H1 (cell line): ENCODE data around the gene MMS19. TPM values are rescaled to one million over a fixed set of nuclear protein-coding genes. Genes with fewer than 3 reads are reported as not detected.

ENCODE experiments used
- CTCF ChIA-PET: fragments of 300-600 bp; sonication (Branson Sonifier 250); formaldehyde crosslinking; loops from one replicate; lab custom pipeline; 2021; ENCODE audit not compliant: partially characterized antibody; lab: Charles Lee
- POLR2A ChIA-PET: fragments of 300-600 bp; sonication (Branson Sonifier 250); formaldehyde crosslinking; loops from one replicate; lab custom pipeline; 2021; ENCODE audit warnings: inconsistent platforms; ENCODE audit not compliant: partially characterized antibody; lab: Charles Lee
- DNase-seq, 2 experiments: peaks; one replicate each; pipeline versions ENCODE4 v3.0.0 to v3.0.0-alpha.2; 2010 to 2022; ENCODE audit warnings: low spot score in 2 of 2, low read depth in 1 of 2, mixed read lengths in 1 of 2
- FAIRE-seq: peaks from 2 replicates; lab custom pipeline; 2011; peaks lifted over from hg19 to GRCh38; lab: Jason Lieb, UNC
- H2AFZ ChIP-seq: 2 replicates; pipeline ENCODE4 v1.8.1; 2012; ENCODE audit warnings: low read length, inconsistent platforms
- H2AK5ac ChIP-seq: 2 replicates; pipeline ENCODE4 v1.6.1; 2013; ENCODE audit warnings: low read depth, low read length
- H2BK120ac ChIP-seq: replicated peaks from 2 replicates; pipeline ENCODE3; 2013; ENCODE audit warnings: low read depth, low read length, inconsistent platforms
- H2BK12ac ChIP-seq: 2 replicates; pipeline ENCODE4 v1.6.1; 2013; ENCODE audit warnings: low read depth, low read length
- H2BK15ac ChIP-seq: 2 replicates; pipeline ENCODE4 v1.6.1; 2013; ENCODE audit warnings: low read length
- H2BK20ac ChIP-seq: 2 replicates; pipeline ENCODE4 v1.6.1; 2013; ENCODE audit warnings: low read length
- H2BK5ac ChIP-seq: 2 replicates; pipeline ENCODE4 v1.6.1; 2013; ENCODE audit warnings: low read depth, low read length
- H3K14ac ChIP-seq: 2 replicates; pipeline ENCODE4 v1.6.1; 2013; ENCODE audit warnings: inconsistent platforms; ENCODE audit not compliant: insufficient read length
- H3K18ac ChIP-seq: 2 replicates; pipeline ENCODE4 v1.6.1; 2013; ENCODE audit warnings: low read length; ENCODE audit errors: extremely low read depth
- H3K23ac ChIP-seq: 2 replicates; pipeline ENCODE4 v1.6.1; 2013; ENCODE audit warnings: inconsistent platforms; ENCODE audit not compliant: insufficient read length
- H3K23me2 ChIP-seq: 2 replicates; pipeline ENCODE4 v1.6.1; 2013; ENCODE audit warnings: low read depth, low read length
- H3K27ac ChIP-seq: 2 replicates; pipeline ENCODE4 v1.6.1; 2011; ENCODE audit warnings: low read depth, low read length, inconsistent platforms
- H3K27me3 ChIP-seq, 4 experiments: replicated peaks in 1 of 4; 1 replicate in 1 of 4; 2 replicates in 3 of 4; pipeline versions ENCODE4 v1.6.1 to v1.8.1; 2011 to 2013; ENCODE audit warnings: low read length in 3 of 4, mild to moderate bottlenecking in 3 of 4, inconsistent platforms in 2 of 4, mixed read lengths in 2 of 4, moderate library complexity in 1 of 4; ENCODE audit not compliant: control insufficient read depth in 3 of 4, insufficient read depth in 3 of 4; ENCODE audit errors: extremely low read depth in 1 of 4
- H3K36me3 ChIP-seq, 4 experiments: 2 replicates each; pipeline versions ENCODE4 v1.6.1 to v1.8.1; 2011 to 2013; ENCODE audit warnings: mild to moderate bottlenecking in 4 of 4, low read length in 3 of 4, moderate library complexity in 2 of 4, control low read depth in 1 of 4, inconsistent platforms in 1 of 4; ENCODE audit not compliant: insufficient read depth in 4 of 4, control insufficient read depth in 2 of 4
- H3K4ac ChIP-seq: replicated peaks from 2 replicates; pipeline ENCODE3; 2013; ENCODE audit warnings: low read length, low read depth, mixed read lengths, inconsistent platforms; ENCODE audit not compliant: insufficient read length
- H3K4me1 ChIP-seq, 4 experiments: replicated peaks in 1 of 4; 1 replicate in 1 of 4; 2 replicates in 3 of 4; pipeline versions ENCODE4 v1.6.1 to v1.8.1; 2011 to 2013; ENCODE audit warnings: low read length in 3 of 4, inconsistent platforms in 2 of 4, mixed read lengths in 1 of 4; ENCODE audit not compliant: insufficient read depth in 4 of 4, control insufficient read depth in 3 of 4
- H3K4me2 ChIP-seq, 2 experiments: 2 replicates each; pipeline versions ENCODE4 v1.6.1 to v1.8.1; 2011 to 2013; ENCODE audit warnings: low read depth in 2 of 2, low read length in 2 of 2, control low read depth in 1 of 2, inconsistent platforms in 1 of 2, mild to moderate bottlenecking in 1 of 2; ENCODE audit not compliant: insufficient read depth in 1 of 2
- H3K4me3 ChIP-seq, 4 experiments: fragments of 200-600, 300-600 bp in 1 of 4; sonication (generic), shearing (Covaris generic), sonication (Bioruptor Twin) in 1 of 4; 2 replicates each; pipeline versions ENCODE4 v1.5.1 to v1.8.1; 2011 to 2016; ENCODE audit warnings: low read length in 4 of 4, low read depth in 3 of 4, control low read depth in 2 of 4, inconsistent platforms in 2 of 4, mild to moderate bottlenecking in 2 of 4, mixed read lengths in 1 of 4, moderate library complexity in 1 of 4; ENCODE audit not compliant: insufficient read depth in 2 of 4; ENCODE audit errors: extremely low read depth in 1 of 4
- H3K56ac ChIP-seq: replicated peaks from 2 replicates; pipeline ENCODE3; 2013; ENCODE audit warnings: low read depth, mild to moderate bottlenecking, mixed read lengths, low read length, inconsistent platforms; ENCODE audit not compliant: insufficient read length
- H3K79me1 ChIP-seq: 2 replicates; pipeline ENCODE4 v1.6.1; 2013; ENCODE audit warnings: low read depth, low read length, control low read depth
- H3K79me2 ChIP-seq, 2 experiments: 2 replicates each; pipeline versions ENCODE4 v1.6.1 to v1.8.1; 2012 to 2013; ENCODE audit warnings: low read length in 2 of 2, mild to moderate bottlenecking in 2 of 2, inconsistent platforms in 1 of 2; ENCODE audit not compliant: insufficient read depth in 2 of 2, control insufficient read depth in 1 of 2
- H3K9ac ChIP-seq, 4 experiments: replicated peaks in 1 of 4; 1 replicate in 1 of 4; 2 replicates in 3 of 4; pipeline versions ENCODE4 v1.6.1 to v1.8.1; 2011 to 2013; ENCODE audit warnings: low read depth in 3 of 4, low read length in 3 of 4, control low read depth in 2 of 4, mild to moderate bottlenecking in 2 of 4, moderate library complexity in 2 of 4, inconsistent platforms in 1 of 4; ENCODE audit errors: extremely low read depth in 1 of 4
- H3K9me3 ChIP-seq, 2 experiments: 2 replicates each; pipeline versions ENCODE4 v1.6.1 to v1.8.1; 2012 to 2013; ENCODE audit warnings: mild to moderate bottlenecking in 2 of 2, moderate library complexity in 2 of 2, control low read depth in 1 of 2, inconsistent platforms in 1 of 2, low read depth in 1 of 2, low read length in 1 of 2, mixed read lengths in 1 of 2; ENCODE audit not compliant: insufficient read depth in 2 of 2
- H4K20me1 ChIP-seq, 2 experiments: replicated peaks in 1 of 2; 2 replicates each; pipeline versions ENCODE3 to v1.8.1; 2011 to 2013; ENCODE audit warnings: inconsistent platforms in 2 of 2, low read length in 2 of 2, mild to moderate bottlenecking in 1 of 2; ENCODE audit not compliant: insufficient read depth in 2 of 2, control insufficient read depth in 1 of 2
- H4K5ac ChIP-seq: 2 replicates; pipeline ENCODE4 v1.6.1; 2013; ENCODE audit warnings: low read length, low read depth, mixed read lengths, inconsistent platforms; ENCODE audit not compliant: insufficient read length
- H4K8ac ChIP-seq: 2 replicates; pipeline ENCODE4 v1.8.0; 2013; ENCODE audit warnings: mild to moderate bottlenecking, moderate library complexity, low read length, inconsistent platforms; ENCODE audit not compliant: insufficient read depth; ENCODE audit errors: extremely low read depth
- H4K91ac ChIP-seq: replicated peaks from 2 replicates; pipeline ENCODE3; 2013; ENCODE audit warnings: low read length, mixed read lengths, inconsistent platforms; ENCODE audit not compliant: insufficient read length
- CREB1 ChIP-seq: IDR thresholded peaks from 2 replicates; pipeline ENCODE4 v1.6.1; 2012; ENCODE audit warnings: inconsistent platforms
- GTF2F1 ChIP-seq: IDR thresholded peaks from 2 replicates; pipeline ENCODE4 v1.6.1; 2012; ENCODE audit warnings: low read depth, low read length, improper control_type of control experiment, borderline replicate concordance
- SRF ChIP-seq: IDR thresholded peaks from 2 replicates; pipeline ENCODE4 v1.6.1; 2011; ENCODE audit warnings: mild to moderate bottlenecking, low read depth, low read length, moderate library complexity
- WGBS, 2 experiments: shearing (Covaris generic) in 1 of 2; methylation state at CpG; one replicate each; pipeline versions ENCODE4 v1.1.6 to v1.1.7; 2013 to 2015; ENCODE audit warnings: low lambda C conversion rate in 2 of 2, mixed read lengths in 2 of 2, inconsistent platforms in 1 of 2, low coverage in 1 of 2, missing lambda C conversion rate in 1 of 2; ENCODE audit not compliant: insufficient replicate concordance in 2 of 2, insufficient coverage in 1 of 2, insufficient read length in 1 of 2; ENCODE audit errors: extremely low coverage in 1 of 2, missing lambda C conversion rate in 1 of 2; 5-methylcytosine and 5-hydroxymethylcytosine counted together
- polyA plus RNA-seq, 7 experiments: library from polyadenylated mRNA; depleted of rRNA in 3 of 7; stranded (reverse) in 5 of 7; unstranded in 2 of 7; fragments of >200 nt in 5 of 7; fragments of 200-250 nt in 2 of 7; gene quantifications; 1 replicate in 5 of 7; 2 replicates in 1 of 7; 4 replicates in 1 of 7; pipeline versions ENCODE4 v1.2.1 to v1.2.3, GENCODE V29; 2011 to 2013; ENCODE audit warnings: missing spikeins in 2 of 7, mixed read lengths in 2 of 7
- total RNA-seq: library from RNA; stranded (reverse); fragmentation: NEBNext Ultra II Directional; extraction: Animal tissue kit (Norgen Biotek cat#: 25700); gene quantifications from 2 replicates; pipeline ENCODE4 v1.2.1, GENCODE V29; 2021

MMS19 gene
- total and polyA plus RNA-seq, 2 of the 8 experiments (the other 6 are each of a cell fraction or from before 2014, with no cell fraction given): 130 to 221 TPM

- Histone ChIP-seq H2BK12ac (no peak overlapping the region), H3K79me1 (peaks cover 19% of the 10 kb centered on the region), H3K27ac (no peak overlapping the region), H3K27me3 (no peaks in the 10 kb centered on the region), H4K5ac (no peak overlapping the region), H2AK5ac (no peak overlapping the region), H3K14ac (no peak overlapping the region), H3K4me3 (no peak overlapping the region), H4K91ac (no peak overlapping the region), H4K8ac (no peak overlapping the region; the same call in 1 of the 2 replicates), H3K79me2 (peaks cover 2 to 50% of the 10 kb centered on the region in 2 experiments), H3K4me1 (peaks cover 0 to 8% (median 3%) of the 10 kb centered on the region in 4 experiments; a peak in 5 of 7 replicates), H3K18ac (no peak overlapping the region), H2BK120ac (no peak overlapping the region), H4K20me1 (peaks cover 2 to 13% of the 10 kb centered on the region in 2 experiments), H3K9ac (no peak overlapping the region; a peak in 1 of 7 replicates), H3K23me2 (no peaks in the 10 kb centered on the region; the same call in none of the 2 replicates), H3K9me3 (no peaks in the 10 kb centered on the region), H3K4ac (no peak overlapping the region), H2AFZ (no peak overlapping the region), H2BK20ac (no peak overlapping the region), H3K4me2 (no peak overlapping the region), H3K56ac (no peak overlapping the region), H3K23ac (no peak overlapping the region), H3K36me3 (no peaks in the 10 kb centered on the region), H2BK5ac (no peak overlapping the region), H2BK15ac (no peak overlapping the region)
- ChIA-PET POLR2A (no interaction called here), CTCF (interaction anchor here (1.3 to 1.6 kb wide), 3 partner anchors 8 to 66 kb away, joined by 4 to 6 read pairs (median 4); partner anchors contain the start of gene ANKRD2)
- no peak for FAIRE-seq
- WGBS, 2 experiments: 79% methylated on average over 3 of the region's 3 CpGs; no CpG with 5 or more reads in 1 of the 2 experiments
- TF ChIP-seq SRF: no peak
- TF ChIP-seq GTF2F1: no peak
- no peak for TF ChIP-seq CREB1
- DNase-seq: no peak
Observed at GRCh38 chr10:97506199-97506991, 8.2 kb upstream of the MMS19 start.
